HFFc6 (cell line): ENCODE measurements around the gene BCL2L13. TPM values are rescaled to one million over a fixed set of nuclear protein-coding genes. Genes with fewer than 3 reads are reported as not detected.

Source experiments
- DNase-seq: peaks from one replicate; pipeline ENCODE4 v3.0.0-alpha.2; 2018
- H3K27ac Mint-ChIP-seq: 2 replicates; pipeline ENCODE4 v1.8.0; 2020; ENCODE audit warnings: mild to moderate bottlenecking, mixed read lengths
- H3K27me3 Mint-ChIP-seq: 2 replicates; pipeline ENCODE4 v1.8.0; 2021; ENCODE audit warnings: mild to moderate bottlenecking, moderate library complexity, mixed read lengths; ENCODE audit not compliant: insufficient read depth
- H3K36me3 Mint-ChIP-seq: 2 replicates; pipeline ENCODE4 v1.8.0; 2021; ENCODE audit warnings: low read depth, mixed read lengths
- H3K4me1 Mint-ChIP-seq: 2 replicates; pipeline ENCODE4 v1.8.0; 2020; ENCODE audit warnings: low read depth, mixed read lengths
- H3K4me3 Mint-ChIP-seq: 2 replicates; pipeline ENCODE4 v1.8.0; 2020; ENCODE audit warnings: mild to moderate bottlenecking, moderate library complexity, mixed read lengths
- H3K9me3 Mint-ChIP-seq: 2 replicates; pipeline ENCODE4 v1.8.0; 2020; ENCODE audit warnings: mild to moderate bottlenecking, mixed read lengths
- total RNA-seq, 6 experiments: library from RNA; stranded (reverse); fragmentation: NEBNext Ultra II Directional; extraction: Animal tissue kit (Norgen Biotek cat#: 25700); gene quantifications; 2 replicates in 1 of 6; 3 replicates in 5 of 6; pipeline ENCODE4 v1.2.3, GENCODE V29; 2021
- TF ChIP-seq, protein P1 (sequence below): fragments of 200-600 bp; sonication (generic); IDR thresholded peaks from 2 replicates; pipeline ENCODE4 v1.5.0; 2021; ENCODE audit warnings: antibody characterized with exemption, mild to moderate bottlenecking

The BCL2L13 gene
- total RNA-seq, 6 experiments from 2014 or later: 46.7 to 53.1 (median 49.7) TPM

DNA sequence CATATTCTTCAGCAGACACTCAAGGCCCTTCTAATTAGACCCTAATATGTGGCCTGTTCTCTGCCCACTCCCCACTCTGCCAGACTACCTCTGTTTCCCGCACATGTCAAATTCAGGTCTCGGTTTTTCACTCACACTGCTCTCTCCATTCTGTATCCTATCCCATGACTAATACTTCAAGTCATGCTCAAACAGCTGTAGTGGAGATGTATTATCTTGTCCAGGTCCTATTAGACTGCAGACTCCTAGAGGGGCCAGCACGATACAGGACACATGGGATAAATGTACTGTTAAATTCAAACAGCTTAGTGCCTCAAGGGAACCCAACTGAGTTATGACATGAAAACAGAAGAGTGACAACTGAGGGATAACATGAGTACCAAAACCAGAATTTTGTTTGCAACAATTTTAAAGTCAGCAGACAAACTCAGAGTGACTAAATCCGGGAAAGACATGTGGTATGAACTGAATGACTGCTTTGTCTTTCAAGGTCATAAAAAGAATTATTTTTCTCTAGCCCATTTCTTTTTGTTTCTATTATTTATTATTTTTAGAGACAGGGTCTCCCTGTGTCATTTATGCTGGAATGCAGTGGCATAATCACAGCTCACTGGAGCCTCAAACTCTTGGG lies 30.6 kb upstream of the BCL2L13 start:
- no peak overlapping the region for H3K27ac Mint-ChIP-seq
- peaks cover 9% of the 10 kb centered on the region for H3K36me3 Mint-ChIP-seq
- peaks cover 8% of the 10 kb centered on the region for H3K4me1 Mint-ChIP-seq
- H3K4me3 Mint-ChIP-seq: no peak overlapping the region
- H3K27me3 Mint-ChIP-seq: no peaks in the 10 kb centered on the region
- TF ChIP-seq, protein P1, sequence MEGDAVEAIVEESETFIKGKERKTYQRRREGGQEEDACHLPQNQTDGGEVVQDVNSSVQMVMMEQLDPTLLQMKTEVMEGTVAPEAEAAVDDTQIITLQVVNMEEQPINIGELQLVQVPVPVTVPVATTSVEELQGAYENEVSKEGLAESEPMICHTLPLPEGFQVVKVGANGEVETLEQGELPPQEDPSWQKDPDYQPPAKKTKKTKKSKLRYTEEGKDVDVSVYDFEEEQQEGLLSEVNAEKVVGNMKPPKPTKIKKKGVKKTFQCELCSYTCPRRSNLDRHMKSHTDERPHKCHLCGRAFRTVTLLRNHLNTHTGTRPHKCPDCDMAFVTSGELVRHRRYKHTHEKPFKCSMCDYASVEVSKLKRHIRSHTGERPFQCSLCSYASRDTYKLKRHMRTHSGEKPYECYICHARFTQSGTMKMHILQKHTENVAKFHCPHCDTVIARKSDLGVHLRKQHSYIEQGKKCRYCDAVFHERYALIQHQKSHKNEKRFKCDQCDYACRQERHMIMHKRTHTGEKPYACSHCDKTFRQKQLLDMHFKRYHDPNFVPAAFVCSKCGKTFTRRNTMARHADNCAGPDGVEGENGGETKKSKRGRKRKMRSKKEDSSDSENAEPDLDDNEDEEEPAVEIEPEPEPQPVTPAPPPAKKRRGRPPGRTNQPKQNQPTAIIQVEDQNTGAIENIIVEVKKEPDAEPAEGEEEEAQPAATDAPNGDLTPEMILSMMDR: no peak
- no peaks in the 10 kb centered on the region for H3K9me3 Mint-ChIP-seq
- no peak for DNase-seq

DNA sequence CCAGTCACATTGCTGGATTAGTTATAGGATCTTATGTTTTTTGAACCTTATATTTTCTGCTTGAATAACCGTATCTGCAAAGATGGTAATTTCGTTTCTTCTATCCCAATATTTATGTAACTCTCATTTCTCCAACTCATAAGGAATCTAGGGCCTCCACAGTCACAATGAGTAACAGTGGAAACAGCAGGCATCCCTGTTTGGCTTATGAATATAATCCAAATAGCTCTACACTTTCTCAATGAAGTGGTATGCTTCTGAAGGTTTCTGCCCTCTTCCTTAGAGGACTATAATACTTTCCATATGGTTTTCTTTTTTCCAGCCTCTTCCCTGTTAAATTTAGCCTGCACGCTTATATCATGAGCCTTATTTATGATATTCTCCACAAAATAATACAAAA lies 26.5 kb upstream of the BCL2L13 start:
- no peaks in the 10 kb centered on the region for H3K9me3 Mint-ChIP-seq
- no peak for DNase-seq
- no peaks in the 10 kb centered on the region for H3K27me3 Mint-ChIP-seq
- H3K36me3 Mint-ChIP-seq: peaks cover 13% of the 10 kb centered on the region
- TF ChIP-seq, protein P1: no peak
- H3K4me1 Mint-ChIP-seq: peaks cover 8% of the 10 kb centered on the region
- no peak overlapping the region for H3K4me3 Mint-ChIP-seq
- peak overlapping the region; percentile 69 for H3K27ac Mint-ChIP-seq

DNA sequence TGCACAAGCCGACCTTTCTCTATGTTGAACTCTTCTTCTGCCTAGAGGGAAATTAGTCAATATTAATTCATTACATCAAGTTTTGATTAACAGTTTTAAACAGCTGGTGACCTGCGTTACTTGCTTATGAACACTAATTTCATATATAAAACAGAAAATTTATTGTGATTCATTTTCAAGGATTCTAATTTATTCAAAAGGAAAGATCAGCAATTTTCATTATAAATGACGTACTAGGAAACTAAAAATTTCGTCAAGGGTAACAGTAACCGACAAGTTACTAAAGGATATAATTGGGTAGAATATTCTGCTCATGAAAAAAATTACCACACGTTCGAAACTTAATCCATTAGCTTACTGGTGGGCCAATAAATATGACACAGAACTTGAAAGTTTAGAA lies 25.3 kb upstream of the BCL2L13 start:
- Mint-ChIP-seq H3K4me3 (no peak overlapping the region), H3K27me3 (no peaks in the 10 kb centered on the region)

DNA sequence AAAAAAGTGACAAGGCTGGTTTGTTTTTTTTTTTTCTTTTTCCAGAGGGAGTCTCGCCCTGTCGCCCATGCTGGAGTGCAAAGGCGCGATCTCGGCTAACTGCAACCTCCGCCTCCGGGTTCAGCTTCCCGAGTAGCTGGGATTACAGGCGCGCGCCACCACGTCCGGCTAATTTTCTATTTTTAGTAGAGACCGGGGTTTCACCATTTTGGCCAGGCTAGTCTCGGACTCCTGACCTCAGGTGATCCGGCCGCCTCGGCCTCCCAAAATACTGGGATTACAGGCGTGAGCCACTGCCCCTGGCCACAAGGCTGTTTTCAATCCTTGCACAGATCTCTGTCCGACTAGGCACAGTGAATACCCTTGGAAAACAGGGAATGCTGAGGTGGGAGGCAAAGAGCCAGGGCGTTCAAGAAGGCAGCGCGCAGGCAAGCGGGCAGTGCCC lies 10.6 kb upstream of the BCL2L13 start:
- Mint-ChIP-seq H3K9me3 (no peaks in the 10 kb centered on the region), H3K27ac (peak overlapping the region; percentile 96), H3K4me1 (peaks cover 17% of the 10 kb centered on the region), H3K36me3 (peaks cover 8% of the 10 kb centered on the region; the same call in 1 of the 2 replicates), H3K27me3 (peaks cover 2% of the 10 kb centered on the region; the same call in 1 of the 2 replicates), H3K4me3 (peak overlapping the region; percentile 99)
- TF ChIP-seq, protein P1: no peak
- no peak for DNase-seq

More for the DNA sequence above, 25.3 kb upstream of the BCL2L13 start:
- Mint-ChIP-seq H3K36me3 (peaks cover 13% of the 10 kb centered on the region), H3K4me1 (peaks cover 8% of the 10 kb centered on the region), H3K9me3 (no peaks in the 10 kb centered on the region), H3K27ac (peak overlapping the region; percentile 21; the same call in 1 of the 2 replicates)
- TF ChIP-seq, protein P1: no peak
- DNase-seq: no peak

DNA sequence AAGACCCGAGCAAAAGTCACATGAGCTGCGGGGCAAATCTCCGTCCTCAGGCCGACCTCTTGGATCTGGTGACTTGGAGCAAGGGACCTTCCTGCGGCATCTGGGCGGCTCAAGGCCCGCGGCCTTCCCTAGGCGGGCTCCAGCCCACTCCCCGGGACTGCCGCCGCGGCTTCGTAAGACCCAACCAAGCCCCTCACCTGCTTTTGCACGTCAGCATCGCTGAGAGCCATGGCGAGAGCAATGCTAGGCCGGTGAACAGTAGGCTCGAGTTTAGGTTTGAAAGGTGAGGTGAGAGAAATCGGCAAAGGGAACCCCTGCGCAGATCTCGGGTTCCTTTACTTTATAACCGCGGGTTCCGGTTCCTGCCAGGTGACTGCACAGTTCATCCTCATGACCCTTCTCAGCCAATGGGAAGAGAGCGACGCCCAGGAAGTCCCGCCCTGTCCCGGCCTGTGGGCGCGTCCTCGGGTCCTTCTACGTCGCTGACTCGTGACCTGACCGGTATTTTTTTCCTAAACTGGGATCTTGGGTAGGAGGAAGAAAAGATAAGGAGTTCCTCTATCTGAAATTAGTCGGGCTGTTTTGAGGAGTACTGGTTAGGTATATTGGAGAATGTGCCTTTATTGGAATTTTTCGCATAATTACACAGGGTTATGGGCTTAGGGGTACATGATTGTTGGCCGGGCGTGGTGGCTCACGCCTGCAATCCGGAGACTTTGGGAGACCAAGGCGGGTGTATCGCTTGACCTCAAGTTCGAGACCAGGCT lies 10.0 kb upstream of the BCL2L13 start, which contains the start of gene ATP6V1E1:
Gene ATP6V1E1, minus strand, starts transcription at position 344 of the 767 bp plus-strand sequence. Its CDS starts 114 bp downstream, at position 230.
- peak; percentile 96 for DNase-seq
- H3K27me3 Mint-ChIP-seq: peaks cover 2% of the 10 kb centered on the region; the same call in 1 of the 2 replicates
- peaks cover 23% of the 10 kb centered on the region for H3K4me1 Mint-ChIP-seq
- TF ChIP-seq, protein P1: no peak
- H3K27ac Mint-ChIP-seq: peak within 1 kb of the TSS; percentile 96
- H3K9me3 Mint-ChIP-seq: no peaks in the 10 kb centered on the region
- peak within 1 kb of the TSS; percentile 99 for H3K4me3 Mint-ChIP-seq
- H3K36me3 Mint-ChIP-seq: peaks cover 5% of the 10 kb centered on the region; the same call in 1 of the 2 replicates
